Measurements from ENCODE around the gene KIAA0408.

- no peak for TF ChIP-seq CTCF (conservative IDR thresholded peaks at IDR 0.05; ENCODE audit: low read depth, low read length)
- no peak for TF ChIP-seq EZH2 (IDR thresholded peaks at IDR 0.05; ENCODE audit: borderline replicate concordance, low read depth, low read length, poor library complexity, severe bottlenecking)
Observed at GRCh38 chr6:127471379-127472255, 12.4 kb upstream of the KIAA0408 start.
